Suppressor macrophage treated with lipopolysaccharide for 4 hours (primary cell): Measurements from ENCODE around the gene CFLAR.
A peak's percentile ranks its signal among the peaks of the same experiment; 100 is the strongest.
"Not testable (repeated sequence)": the region's sequence is repeated elsewhere in the genome, so short reads cannot be mapped to it uniquely, and the experiment has no call there.

Source experiments
- DNase-seq: peaks from one replicate; pipeline ENCODE4 v3.0.0-alpha.2; 2020

Gene CFLAR

DNA sequence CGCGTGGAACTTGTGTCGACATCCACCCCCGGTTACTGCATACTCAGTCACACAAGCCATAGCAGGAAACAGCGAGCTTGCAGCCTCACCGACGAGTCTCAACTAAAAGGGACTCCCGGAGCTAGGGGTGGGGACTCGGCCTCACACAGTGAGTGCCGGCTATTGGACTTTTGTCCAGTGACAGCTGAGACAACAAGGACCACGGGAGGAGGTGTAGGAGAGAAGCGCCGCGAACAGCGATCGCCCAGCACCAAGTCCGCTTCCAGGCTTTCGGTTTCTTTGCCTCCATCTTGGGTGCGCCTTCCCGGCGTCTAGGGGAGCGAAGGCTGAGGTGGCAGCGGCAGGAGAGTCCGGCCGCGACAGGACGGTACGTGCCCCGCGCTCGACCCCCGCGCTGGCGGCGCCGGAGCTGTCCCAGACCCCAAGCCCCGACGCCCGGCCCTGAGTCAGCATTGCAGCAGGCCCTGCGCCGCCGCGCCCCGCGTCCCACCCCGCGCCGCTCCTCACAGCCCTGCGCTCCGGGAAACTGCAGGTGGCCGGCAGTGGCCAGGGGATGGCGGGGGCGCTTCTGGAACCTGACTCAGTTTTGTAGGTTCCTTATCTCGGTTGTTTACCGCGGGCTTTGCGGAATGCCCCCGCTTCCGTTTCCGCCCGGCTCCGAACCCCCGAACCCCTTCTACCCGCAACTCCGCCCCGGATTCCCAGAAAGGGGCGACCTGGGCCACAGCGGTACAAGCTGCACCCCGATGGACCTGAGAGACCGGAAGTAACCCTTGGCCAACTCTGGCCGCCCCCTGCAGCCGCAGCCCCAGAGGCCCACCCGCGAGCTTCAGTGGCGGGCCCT is at the start of gene CFLAR:
TSS of gene CFLAR (plus strand) at position 50 of the 844 bp plus-strand sequence. CDS start 13,702 bp downstream, outside the sequence.
- peak; percentile 92 for DNase-seq

DNA sequence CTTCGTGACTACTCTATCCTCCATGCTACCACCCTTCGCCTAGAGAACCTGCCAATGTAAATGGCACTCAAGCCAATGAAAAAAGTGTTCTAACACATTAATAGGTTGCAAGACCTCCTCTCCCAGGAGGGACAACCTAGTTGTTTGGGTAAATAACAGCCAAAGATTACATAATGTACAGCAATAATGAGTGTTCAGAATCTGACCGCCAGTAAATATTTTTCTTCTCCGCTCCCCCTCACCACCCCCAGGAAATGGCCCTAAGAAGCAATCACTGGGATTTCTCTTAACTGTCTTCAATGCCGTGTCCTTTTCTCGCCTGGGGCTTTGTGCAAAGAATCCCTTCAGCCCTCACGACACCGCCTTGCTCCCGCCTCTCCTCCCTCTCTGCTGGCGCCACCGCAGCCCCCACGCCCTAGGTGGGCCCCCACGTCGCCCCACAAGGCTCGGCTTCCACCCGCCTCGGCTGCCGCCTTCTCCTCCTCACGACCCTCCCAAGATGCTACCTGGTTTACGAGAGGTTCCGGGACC is 45.0 kb upstream of the CFLAR start:
- peak; percentile 13 for DNase-seq

DNA sequence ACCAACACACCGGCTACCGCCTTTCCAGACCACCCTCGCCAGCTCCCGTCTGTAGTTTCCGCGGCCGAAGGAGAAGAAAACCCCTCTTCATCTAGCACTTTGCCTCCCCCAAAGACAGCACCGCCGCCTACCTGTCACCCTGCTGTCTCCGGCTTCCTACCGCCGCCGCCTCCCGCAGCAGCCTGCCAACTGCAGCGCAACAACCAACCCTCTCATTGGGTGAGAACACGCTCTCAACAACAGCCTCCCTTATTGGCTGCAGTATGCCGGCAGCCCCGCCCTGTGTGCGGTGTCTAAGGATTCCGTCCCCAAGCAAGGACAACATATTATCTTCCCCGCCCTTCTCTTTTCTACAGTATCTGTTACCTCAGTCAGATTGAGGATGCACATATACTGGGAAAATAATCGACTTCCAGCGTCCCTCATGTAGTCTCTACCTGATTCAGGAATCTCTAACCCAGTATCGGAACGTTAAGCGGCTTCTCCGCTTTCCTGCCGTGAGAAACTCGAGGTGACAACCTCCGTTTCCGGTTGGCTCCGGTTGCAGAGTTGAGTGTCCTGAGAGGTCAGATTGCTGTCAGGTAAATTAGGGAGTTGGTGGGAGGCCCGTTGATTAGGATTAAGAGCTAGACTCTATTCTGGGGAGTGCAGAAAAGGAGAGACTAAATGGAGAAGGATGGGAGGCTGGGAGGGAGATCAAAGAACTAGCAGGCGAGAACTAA is 44.3 kb upstream of the CFLAR start, which contains the start of the genes HYCC2 and NDUFB3:
TSS of gene HYCC2 (minus strand) at position 193 of the 722 bp plus-strand sequence. CDS start 47,662 bp downstream, outside the sequence.
TSS of gene NDUFB3 (plus strand) at position 523 of the 722 bp plus-strand sequence. CDS start 6,882 bp downstream, outside the sequence.
- DNase-seq: peak; percentile 94

DNA sequence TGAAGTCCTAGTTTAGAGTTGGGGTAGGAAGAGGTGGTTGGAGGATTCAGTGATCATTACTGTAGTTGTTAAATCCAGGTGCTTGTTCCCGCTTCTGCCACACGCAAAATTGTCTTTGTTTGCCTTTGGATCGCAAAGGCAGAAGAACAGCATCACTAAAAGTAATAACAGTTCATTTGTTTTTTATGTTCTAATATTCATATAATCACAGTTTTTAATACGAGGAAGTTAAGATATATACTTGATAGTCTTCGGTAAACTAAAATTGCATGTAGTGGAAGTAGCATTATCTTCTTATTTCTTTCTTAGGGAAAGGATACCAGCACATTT is 43.8 kb upstream of the CFLAR start:
- DNase-seq: no peak

DNA sequence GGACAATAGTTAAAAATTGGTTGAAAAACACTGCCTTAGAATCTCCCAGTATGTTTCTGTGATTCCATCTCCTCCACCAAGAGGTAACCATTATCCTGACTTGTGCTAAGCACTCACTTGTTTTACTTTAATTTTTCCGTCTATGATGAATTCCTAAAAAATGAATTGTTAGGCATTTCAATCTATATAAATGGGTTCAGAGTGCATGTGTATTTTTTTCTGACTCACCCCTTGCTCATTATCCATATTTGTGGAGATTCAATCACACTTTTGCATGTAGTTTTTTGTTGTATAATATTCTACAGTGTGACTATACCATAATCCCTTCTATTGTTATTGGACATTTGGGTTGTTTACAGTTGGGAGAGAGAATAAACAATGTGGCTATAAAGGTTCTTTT is 42.9 kb upstream of the CFLAR start:
- DNase-seq: no peak

DNA sequence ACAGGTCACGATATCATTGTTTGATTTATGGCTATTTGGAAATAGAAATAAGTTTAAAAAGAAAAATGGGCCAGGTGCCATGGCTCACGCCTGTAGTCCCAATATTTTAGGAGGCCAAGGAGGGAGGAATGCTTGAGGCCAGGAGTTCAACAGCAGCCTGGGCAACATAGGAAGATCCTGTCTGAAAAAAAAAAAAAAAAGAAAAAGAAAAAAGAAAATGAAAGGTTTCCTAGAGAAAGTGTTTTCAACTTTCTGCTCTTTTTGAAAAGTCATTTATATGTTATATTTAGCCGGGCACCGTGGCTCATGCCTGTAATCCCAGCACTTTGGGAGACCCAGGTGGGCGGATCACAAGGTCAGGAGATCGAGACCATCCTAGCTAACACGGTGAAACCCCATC is 41.0 kb upstream of the CFLAR start:
- no peak for DNase-seq

DNA sequence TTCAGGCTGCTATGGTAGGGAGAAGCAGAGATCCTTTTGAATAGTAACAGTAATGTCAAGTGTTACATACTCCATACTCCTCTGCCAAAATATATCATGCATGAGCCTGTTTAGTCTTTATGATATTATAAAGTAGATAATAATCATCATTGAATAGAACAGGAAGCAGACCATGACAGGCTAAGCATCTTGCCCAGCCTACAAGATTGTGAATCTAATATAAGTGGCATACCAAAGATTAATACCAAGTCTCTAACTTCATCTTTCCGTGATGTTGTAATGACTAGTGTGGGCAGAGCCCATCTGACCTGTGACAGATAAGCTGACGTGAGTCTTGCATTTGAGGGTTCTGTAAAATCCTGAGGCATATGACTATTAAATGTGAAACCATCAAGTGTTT is 31.1 kb upstream of the CFLAR start:
- peak; percentile 77 for DNase-seq

DNA sequence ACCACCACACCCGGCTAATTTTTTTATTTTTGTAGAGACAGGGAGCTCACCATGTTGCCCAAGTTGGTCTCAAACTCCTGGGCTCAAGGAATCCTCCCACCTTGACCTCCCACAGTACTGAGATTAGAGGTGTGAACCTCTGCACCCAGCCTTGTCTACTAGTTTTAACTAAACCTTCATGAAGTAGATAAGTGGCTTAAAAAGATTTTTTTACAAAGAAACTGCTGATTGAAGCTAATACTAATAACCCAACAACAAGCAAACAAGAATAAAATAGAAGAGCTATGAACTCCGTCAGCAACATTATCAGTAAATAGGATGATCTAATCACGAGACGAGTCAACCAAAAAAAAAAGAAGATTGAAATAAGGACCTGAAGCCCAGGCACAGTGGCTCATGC is 25.4 kb upstream of the CFLAR start:
- no peak for DNase-seq

DNA sequence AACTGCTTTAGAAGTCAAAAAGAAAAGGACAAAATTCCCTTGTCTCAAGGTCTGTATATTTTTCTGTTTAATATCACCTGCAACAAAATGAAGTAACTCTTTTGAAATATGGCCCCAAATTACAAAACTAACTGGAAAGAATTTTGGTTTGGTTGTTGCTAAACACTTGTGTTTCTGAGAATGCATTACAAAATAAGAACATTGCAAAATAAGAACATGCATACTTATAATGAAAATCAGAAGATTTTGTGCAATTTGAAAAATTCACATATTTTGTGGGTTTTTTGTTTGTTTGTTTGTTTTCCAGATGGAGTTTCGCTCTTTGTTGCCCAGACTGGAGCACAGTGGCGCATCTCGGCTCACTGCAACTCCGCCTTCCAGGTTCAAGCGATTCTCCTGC is 22.4 kb upstream of the CFLAR start:
- peak; percentile 67 for DNase-seq

DNA sequence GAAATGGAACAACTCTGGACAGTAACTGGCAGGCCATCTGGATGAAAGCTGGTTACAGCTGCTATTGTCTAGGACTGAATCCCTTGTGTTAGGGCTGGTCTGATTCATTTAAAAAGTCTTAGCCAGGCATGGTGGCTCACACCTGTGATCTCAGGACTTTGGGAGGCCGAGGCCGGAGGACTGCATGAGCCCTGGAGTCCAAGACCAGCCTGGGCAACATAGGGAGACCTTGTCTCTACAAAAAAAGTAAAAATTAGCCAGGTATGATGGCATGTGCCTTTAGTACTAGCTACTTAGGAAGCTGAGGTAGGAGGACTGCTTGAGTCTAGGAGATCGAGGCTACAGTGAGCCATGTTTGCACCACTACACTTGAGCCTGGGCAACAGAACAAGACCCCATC is 15.5 kb upstream of the CFLAR start:
- DNase-seq: no peak

DNA sequence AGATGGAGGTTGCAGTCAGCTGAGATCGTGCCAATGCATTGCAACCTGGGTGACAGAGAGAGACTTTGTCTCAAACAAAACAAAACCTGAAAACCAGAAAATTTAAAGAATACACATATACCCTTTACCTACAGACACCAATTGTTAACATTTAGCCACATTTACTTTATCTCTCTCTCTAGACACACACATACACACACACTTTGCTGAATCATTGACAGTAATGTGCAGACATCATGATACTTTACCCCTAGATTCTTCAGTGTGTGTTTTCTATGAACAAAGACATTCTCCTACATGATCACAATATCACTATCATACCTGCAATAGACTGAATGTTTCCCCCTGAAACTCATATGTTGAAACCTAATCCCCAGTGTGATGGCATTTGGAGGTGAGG is 10.2 kb upstream of the CFLAR start:
- no peak for DNase-seq

DNA sequence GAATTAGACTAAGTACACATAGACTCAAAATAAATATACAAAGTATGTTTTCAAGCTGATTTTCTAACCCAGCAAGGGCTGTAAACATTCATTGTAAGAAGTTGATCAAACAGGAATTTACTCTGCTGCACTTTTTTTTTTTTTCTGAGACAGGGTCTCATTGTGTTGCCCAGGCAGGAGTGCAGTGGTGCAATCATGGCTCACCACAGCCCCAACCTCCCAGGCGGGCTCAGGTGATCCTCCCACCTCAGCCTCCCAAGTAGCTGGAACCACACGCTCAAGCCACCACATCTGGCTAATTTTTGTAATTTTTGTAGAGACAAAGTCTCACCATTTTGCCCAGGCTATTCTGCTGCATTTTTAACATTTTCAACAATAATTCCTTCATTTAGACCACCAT is 8.3 kb upstream of the CFLAR start:
- DNase-seq: no peak

DNA sequence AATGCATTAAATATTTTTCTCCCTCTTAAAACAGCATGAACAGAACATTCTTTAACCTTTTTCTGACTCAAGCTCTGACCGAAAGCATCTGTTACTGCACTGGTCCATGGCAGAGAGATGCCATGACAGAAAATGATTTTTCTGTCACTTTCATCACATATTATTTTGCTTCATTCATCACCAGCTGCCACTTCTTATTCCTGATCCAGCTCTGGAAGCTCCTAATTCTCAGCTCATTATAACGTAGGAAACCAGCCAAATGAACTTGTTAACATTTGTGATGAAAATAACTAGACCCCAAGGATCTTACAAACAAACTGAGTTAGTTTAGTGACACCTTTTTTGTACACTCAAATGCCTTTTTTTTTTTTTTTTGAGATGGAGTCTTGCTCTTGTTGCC is 7.6 kb upstream of the CFLAR start:
- no peak for DNase-seq

DNA sequence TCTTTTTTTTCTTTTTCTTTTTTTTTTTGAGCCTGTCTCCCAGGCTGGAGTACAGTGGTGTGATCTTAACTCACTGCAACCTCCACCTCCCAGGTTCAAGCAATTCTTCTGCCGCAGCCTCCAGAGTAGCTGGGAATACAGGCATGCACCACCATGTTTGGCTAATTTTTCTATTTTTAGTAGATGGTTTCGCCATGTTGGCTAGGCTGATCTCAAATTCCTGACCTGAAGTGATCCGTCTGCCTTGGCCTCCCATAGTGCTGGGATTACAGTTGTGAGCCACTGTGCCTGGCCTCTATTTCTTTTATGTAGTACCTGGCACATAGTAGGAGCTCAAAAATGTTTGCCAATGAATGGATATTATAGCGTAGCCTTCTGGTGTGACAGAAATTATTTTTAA is 6.8 kb upstream of the CFLAR start:
- DNase-seq: no peak

DNA sequence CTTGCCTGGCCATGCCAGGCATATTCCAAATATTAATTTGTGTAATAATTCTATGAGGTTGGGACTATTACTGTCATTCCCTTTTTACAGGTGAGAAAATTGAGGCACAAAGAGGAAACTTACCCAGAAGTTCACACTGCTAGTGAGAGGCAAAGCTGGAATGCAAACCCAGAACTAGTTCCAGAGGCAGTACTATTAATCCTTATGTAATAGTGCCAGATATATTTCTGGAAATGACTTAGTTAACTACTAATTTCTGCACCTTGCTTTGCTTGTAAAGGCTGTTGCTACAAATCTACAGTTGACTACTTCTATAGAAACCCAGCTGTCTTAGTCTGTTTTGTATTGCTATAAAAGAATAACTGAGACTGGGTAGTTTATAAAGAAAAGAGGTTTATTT is 5.3 kb upstream of the CFLAR start:
- DNase-seq: no peak

DNA sequence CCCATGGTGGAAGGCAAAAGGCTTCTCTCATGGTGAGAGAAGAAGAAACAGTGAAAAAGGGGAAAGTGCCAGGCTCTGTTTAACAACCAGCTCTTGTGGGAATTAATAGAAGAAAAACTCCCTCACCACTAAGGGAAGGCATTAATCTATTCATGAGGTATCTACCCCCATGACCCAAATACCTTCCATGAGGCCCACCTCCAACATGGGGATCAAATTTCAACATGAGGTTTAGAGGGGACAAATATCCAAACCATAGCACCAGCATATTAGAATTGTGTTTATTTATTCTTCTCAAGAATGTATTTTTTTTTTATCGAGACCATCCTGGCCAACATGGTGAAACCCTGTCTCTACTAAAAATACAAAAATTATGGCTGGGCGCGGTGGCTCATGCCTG is 4.9 kb upstream of the CFLAR start:
- DNase-seq: no peak

DNA sequence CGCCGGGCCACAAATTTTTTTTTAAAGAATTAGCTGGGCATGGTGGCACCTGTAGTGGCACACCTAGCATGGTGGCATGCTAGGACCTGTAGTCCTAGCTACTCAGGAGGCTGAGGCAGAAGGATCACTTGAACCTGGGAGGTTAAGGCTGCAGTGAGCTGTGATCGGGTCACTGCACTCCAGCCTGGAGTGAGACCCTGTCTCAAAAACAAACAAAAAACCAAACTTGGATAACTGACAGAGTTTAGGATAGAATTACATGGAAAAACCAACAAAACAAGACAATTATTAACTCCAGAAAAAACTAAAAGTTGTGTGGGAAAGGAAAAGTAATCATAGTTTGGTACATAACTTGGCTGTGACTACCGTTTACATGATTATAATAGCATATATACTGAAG is 1.6 kb upstream of the CFLAR start:
- no peak for DNase-seq

DNA sequence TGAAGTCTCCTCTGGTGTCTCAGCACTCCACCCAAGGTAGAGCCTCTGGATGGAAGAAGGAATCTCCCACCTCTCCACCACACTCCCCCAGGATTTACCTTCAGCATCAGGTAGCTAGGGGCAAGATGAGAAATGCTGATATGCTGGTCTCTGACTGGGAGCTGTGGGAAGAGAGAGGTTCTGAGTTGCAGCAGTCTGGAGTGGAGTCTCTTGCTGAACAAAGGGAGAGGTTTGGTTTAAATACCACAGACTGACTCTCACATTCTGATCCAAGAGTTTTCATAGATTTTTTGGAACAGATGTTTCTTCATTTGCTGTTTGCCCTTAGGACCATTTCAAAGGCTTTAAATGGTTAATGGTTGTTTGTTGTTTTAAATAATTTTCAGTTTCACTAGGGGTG is 1.1 kb upstream of the CFLAR start:
- no peak for DNase-seq

DNA sequence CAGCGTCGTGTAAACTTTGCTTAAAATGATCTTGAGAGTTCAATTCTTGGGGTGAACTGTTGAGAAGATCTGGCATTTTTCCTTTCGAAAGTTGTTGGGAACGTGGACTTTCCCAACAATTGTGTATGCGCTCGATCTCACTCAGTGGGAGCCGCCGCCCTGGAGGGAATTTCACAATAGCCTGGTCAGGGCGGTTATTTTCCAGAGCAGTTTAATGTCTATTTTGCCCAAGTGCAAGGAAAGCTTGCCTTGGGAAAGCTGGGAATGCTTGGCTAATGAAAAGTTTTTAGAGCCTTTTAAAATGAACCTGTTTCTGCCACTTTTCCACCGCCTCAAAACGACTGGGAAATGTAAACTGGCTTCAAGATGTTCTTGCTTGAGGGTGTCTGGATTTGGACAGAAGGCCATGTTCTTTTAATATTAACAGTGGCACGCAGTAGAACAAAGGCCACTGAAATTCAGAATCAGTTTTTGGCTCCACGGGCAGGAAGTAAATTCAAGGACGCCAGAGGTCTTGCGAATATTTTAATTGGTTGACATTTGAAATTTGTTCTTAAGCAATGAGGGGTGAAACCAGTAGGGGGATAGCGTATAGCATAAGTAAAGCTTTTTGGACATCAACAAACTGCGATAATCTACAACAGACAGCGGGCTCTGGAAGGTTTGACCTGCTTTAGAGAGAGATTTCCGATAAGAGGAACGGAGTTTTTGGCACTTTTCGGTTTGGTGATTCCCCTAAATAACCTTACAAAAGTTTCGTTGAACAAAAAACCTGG is 1.2 kb downstream of the CFLAR start:
- DNase-seq: peak; percentile 84

DNA sequence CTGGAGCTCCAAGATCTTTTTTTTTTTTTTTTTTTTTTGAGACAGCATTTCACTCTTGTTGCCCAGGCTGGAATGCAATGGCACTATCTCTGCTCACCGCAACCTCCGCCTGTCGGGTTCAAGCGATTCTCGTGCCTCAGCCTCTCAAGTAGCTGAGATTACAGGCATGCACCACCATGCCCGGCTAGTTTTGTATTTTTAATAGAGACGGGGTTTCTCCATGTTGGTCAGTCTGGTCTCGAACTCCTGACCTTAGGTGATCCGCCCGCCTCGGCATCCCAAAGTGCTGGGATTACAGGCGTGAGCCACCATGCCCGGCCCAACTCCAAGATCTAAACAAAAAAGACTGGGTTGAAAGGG is 1.8 kb downstream of the CFLAR start:
- not testable (repeated sequence) for DNase-seq

DNA sequence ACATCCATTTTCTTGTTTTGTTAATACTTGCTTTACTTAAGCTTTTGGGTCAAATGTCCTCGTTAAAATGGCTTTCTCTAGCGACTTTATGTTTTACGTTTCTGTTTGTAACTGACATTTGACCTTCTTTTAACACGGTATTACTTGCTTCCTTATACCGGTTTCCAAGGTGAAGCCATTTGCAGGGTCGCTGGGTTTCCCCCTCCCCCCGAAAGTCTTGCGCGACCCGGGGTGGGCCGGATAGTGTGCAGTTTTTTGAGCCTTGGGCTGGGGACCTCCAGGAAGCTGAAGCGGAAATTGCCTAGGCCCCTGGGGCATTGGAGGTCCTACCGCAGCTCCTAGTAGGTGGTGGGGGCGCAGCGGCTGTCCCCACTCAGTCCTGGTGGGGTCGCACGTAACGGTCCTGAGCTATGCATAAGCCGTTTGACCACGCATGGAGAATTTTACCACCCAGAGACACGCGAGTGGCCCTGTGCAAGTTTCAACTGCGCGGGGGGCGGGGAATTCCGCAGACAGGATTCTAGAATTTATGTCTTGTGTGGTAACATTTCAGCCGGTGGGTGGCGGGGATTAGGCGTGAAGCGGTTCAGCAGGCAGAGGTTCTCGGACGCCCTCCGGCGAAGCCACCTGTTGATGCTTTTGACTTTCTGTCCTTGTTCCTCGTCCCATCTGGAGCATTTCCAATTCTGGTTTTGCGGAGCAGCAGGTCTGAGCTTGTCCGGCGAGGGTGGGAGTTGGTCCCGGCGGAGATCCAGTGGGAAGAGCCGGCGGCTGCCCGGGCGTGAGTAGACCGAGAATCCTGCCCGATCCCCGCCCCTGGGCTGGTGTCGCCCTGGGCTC is 2.4 kb downstream of the CFLAR start:
- DNase-seq: peak; percentile 92
